Hematopoietic multipotent progenitor cell treated with erythropoietin and hydrocortisone succinate and interleukin-3 and kit ligand, for 8 days (in vitro differentiated cells): ENCODE results near the gene TMPRSS11F.
"Not testable (repeated sequence)": the region's sequence is repeated elsewhere in the genome, so short reads cannot be mapped to it uniquely, and the experiment has no call there.

Experiments
- DNase-seq: peaks from one replicate; pipeline ENCODE4 v3.0.0-alpha.2; 2015

Gene TMPRSS11F

DNA sequence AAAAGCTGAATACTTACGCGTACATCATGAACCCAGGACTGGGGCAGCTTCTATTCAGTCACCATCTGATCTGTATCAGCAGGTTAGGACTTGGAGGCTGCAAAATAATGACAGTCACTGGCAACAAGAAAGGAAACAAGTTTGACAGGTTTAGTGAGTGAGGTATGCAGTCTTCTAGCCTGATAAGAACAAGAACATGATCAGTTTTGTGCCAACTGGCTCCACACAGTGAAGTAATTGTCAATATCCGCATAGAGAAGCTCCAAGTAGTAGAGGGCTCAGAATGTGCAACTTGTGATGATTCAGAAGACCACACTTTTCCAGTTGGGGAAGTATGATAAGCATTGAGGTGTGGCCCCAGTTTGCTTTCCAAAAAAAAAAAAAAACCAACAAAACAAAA is at the start of gene TMPRSS11F:
TSS of gene TMPRSS11F (minus strand) at position 77 of the 400 bp plus-strand sequence. CDS start at position 28, 49 bp downstream.
- peak; percentile 86 for DNase-seq

DNA sequence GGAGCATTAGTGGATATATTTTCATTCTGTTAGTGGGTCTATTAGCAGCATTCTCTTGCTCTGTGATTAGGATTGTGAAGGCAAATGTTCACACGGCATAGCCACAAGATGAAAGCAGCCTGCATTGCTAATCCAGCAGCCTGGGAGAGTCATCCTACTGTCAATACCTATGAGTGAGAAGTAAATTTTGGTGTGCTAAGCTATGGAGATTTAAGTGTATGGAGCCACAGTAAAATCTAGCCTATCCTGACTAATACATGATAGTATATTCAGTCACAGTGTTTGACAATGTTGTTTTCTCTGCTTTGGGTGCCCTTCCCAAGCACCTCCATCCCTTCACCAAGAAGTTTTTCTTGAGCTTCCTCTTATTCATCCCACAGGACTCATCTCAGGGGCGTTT is 47.2 kb upstream of the TMPRSS11F start:
- no peak for DNase-seq

DNA sequence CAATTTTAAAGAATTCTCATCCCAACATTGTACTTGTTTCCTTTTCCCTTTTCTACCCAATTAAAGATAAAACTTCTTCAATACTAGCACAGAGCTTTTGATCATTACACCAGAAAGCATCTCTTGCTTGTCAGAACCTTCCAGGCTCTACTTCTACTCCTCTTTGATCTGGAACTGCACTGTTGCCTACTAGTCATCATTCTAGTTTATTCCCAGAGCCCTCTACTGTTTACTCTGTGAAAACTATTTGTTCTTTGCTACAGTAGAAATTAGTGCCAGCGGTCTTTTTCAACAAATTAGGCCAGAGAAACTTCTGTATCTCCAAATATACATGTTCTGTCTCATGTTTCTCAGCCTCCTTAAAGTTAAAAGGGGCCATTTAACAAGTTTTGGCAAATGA is 46.8 kb upstream of the TMPRSS11F start:
- no peak for DNase-seq

DNA sequence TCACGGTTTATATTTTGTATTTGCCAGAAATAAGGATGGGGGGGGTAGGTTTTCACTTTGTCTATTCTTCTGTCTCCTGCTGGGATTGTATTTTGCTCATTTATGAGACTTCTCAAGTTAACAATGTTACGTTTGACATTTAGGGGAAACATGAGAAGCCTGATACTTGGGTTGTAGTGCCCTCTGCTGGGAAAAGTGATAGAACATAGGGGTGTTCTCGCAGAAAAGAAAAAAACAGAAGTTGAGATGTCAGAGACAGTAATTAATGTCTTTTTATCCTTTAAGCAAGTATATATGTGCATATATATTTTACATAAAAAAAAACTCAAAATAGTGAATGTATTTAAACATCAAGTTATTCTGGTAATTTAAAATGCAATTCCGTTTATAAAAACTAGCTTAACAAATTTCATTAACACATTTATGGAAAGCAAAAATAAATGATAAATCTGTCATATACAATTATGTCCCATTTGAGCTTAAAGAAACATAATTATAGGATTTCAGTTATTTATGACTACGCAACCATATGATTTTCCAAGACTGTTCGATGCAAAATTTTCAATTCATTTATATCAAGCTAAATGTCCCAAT is 46.0 kb upstream of the TMPRSS11F start:
- peak; percentile 75 for DNase-seq

DNA sequence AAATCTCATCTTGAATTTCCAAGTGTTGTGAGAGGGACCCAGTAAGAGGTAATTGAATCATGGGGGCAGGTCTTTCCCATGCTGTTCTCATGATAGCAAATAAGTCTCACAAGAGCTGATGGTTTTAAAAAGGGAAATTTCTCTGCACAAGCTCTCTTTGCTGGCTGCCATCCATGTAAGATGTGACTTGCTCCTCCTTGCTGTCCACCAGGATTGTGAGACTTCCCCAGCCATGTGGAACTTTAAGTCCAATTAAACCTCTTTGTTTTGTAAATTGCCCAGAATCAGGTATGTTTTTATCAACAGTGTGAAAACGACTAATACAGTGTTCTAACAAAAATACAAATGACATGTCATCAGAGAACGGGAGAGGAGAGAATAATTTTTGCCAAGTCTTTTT is 44.7 kb upstream of the TMPRSS11F start:
- not testable (repeated sequence) for DNase-seq

DNA sequence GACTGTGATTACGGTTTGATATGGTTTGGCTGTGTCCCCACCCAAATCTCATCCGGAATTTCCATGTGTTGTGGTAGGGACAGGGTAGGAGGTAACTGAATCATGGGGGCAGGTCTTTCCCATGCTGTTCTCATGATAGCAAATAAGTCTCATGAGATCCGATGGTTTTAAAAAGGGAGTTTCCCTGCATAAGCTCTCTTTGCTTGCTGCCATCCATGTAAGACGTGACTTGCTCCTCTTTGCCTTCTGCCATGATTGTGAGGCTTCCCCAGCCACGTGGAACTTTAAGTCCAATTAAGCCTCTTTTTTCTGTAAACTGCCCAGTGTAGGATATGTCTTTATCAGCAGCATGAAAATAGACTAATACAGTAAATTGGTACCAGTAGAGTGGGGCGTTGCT is 42.5 kb upstream of the TMPRSS11F start:
- not testable (repeated sequence) for DNase-seq

DNA sequence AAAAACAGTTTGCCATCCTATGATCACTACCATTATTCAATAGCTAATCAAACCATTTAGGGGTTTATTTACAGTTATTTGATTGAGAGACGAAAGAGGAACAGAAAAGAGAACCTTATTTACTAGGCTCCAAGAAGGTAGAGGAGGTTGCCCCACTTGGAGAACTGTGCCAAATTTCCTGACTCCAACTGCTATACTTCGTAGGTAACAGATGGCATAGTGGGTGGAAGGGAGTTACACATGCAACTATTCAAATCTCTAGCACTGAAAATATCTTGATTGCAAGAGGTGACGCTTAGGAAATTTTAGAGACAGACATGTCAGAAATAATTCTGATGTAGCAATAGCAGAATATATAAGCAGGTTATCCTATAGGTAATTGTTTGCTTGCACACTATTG is 38.0 kb upstream of the TMPRSS11F start:
- DNase-seq = no peak

DNA sequence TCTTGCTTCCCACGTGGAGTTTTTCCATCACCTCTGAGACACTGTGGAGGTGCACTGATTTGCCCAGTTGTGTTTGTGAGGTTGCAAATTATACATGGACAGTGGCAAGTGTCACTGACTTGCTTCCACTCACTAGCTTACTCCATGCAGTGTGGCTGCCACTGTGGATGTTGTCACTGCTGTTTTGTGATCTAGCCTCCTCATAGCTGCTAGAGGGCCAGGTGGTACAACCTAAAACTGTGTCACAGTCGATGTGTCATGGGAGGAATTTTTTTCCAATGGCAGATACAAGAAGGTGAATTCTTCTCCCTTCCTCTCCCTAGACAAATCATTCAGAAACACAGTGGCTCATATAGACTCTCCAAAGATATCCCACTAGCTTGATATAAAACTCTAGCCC is 37.5 kb upstream of the TMPRSS11F start:
- no peak for DNase-seq

DNA sequence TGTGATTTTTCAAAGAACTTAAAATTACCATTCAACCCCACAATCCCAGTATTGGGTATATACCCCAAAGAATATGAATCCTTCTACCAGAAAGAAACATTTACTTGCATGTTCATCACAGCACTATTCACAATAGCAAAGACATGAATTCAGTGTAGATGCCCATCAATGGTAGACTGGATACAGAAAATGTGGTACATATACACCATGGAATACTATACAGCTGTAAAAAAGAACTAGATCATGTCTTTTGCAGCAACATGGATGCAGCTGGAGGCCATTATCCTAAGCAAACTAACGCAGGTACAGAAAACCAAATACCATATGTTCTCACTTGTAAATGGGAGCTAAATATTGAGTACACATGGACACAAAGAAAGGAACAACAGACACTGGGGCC is 34.1 kb upstream of the TMPRSS11F start:
- no peak for DNase-seq

DNA sequence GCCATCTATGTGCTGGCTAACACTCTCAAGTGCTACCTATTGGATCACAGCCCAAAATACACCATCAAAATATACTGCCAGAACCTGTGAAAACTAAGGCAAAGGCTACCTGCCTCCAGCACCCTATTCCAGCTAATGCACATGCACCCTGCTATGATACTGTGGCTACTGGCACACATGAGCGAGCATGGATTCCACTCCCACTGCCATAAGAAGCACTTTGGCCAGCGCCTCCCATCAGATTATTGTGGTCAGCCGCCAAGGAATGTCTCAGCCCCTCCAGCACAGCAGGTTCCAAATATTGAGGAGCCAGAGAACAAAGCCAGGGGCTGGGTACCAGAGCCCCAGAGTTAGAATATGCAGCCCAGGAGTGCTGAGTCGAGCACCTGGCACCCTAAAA is 32.5 kb upstream of the TMPRSS11F start:
- no peak for DNase-seq

DNA sequence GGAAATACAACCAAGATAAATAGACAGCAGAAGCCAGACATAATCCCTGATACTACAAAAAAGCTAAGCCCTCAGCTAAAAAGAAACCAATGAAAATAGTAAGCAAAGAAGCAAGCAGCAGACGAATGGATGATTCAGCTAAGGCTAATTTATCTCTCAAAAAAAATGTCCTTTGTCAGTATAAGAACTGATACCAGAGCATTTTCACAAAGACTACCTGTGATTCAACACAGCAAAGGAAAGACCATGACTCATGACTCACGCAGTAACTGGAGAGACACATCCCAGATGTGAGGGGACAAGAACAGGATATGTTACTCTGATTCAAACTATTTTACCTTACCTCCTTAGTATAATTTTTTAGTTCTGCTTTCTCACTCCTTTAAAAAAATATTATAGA is 22.7 kb upstream of the TMPRSS11F start:
- no peak for DNase-seq

DNA sequence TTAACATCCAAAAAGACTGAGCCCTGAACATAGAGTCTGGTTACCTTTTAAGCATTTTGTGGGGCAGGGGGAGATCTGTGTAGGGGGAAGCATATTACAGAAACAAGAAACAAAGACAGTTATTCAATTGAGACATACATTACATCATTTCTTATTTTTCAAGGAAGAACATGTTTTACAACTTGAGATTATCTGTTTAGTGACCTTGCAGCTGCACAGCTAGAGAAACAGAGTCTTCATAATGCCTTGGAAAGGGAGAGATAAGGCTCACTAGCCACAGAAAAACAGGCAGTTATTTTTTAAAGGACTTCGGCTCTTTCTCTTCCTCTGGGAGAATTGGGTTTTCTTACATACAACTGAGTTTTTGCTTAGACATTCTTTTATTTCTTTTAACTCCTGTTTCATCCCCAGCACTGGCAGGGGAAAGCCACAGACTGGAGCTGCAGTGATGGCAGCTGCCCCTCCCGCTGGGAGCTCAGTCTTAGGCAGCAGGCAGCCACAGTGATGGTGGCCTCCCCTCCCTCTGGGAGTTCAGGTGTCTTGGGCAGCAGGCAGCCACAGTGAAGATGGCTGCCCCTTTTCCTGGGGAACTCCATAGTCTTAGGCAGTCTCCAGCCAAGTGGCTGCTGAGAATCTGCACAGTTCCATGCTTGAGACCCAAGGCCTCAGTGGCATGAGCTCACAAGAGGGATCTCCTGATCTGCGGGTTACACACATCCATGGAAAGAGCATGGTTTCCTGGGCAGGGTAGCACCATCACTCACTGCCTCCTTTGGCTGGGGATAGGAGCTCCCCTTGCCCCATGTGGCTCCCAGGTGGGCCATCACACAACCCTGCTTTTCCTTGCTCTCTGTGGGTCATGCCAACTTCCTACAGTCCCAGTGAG is 19.4 kb upstream of the TMPRSS11F start:
- peak; percentile 53 for DNase-seq

DNA sequence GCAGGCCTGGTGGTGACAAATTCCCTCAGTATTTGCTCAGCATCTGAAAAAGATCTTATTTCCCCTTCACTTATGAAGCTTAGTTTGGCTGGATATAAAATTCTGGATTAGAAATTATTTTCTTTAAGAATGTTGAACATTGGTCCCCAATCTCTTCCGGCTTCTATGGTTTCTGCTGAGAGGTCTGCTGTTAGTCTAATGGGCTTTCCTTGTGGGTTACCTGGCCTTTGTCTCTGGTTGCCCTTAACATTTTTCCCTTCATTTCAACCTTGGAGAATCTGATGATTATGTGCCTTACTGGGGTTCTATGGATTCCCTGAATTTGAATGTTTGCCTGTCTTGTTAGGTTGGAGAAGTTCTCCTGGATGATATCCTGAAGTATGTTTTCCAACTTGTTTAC is 17.4 kb upstream of the TMPRSS11F start:
- no peak for DNase-seq

DNA sequence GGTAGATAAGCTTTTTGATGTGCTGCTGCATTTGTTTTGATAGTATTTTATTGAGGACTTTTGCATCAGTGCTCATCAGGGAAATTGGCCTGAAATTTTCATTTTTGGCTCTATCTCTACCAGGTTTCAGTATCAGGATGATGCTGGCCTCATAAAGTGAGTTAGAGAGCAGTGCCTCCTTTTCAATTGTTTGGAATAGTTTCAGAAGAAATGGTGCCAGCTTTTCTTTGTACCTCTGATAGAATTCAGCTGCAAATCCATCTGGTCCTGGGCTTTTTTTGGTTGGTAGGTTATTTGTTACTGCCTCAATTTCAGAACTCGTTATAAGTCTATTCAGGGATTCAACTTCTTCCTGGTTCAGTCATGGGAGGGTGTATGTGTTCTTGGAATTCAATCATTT is 15.6 kb upstream of the TMPRSS11F start:
- DNase-seq = no peak

DNA sequence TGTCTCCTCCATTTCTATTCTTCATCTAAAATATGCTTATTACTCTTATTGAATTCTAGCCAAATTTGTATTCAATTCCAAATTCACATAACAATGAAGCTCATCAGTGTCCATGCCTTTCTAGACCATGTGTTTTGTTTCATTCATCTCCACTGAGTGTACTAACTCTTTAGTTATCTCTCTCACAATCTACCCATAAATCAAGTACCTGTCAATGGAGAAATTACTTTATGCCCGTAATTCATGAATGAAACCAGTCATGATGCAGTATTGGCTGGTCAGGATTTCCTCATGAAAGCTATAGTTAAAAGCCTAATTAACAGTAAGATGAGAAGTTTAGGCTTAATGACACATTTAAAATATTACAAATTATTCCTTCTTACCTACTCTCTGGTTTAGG is 12.2 kb upstream of the TMPRSS11F start:
- DNase-seq = no peak

DNA sequence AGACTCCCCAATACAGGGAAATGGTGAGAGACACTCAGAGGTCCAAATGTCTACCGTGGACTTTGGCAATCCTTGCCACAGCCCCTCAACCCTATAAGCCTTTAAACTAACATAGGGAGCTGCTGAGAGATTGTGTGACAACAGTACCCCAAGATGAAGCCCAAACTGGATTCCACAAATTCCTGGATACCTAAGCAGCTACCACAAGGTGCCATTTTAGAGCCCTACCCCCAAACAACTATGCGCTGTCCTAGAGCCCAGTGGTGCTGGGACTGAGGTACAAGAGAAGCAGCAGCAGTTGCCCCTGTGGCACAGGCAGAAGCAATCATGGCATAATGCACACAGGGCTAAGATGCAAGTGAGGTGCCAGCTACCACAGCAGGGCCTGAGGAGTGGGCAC is 2.7 kb upstream of the TMPRSS11F start:
- no peak for DNase-seq

DNA sequence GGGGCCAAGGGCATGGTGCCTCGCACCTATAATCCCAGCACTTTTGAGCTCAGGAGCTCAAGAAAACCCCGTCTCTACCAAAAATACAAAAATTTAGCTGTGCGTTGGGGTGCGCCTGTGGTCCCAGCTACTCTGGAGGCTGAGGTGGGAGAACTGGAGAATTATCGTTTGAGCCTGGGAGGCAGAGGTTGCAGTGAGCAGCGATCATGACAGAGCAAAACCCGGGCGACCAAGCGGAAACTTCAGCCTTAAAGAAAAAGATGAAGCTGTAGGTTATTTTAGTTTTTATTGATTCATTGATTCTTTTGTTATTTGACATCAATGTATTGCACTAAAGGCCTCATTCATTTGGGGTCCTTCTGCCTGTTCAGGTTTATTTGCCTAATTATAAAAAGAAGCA is 5.4 kb downstream of the TMPRSS11F start:
- DNase-seq = no peak

DNA sequence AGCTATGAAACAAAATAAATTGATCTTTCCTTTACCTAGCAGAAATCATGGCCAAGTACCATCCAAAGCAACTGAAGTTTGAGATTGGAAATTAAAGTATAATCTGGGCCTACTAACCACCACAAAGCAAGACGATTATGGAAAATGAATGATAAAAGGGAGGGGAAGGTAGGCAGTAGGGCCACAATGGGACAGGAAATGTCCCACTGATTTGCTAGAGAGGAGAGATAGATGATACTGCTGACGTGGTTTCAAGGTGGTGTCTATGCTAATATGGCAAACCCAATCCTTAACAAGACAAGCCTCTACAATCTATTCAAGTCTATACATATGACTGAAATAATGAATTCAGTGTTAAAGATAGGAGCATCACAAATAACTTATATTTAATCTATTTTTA is 6.1 kb downstream of the TMPRSS11F start:
- DNase-seq = no peak

DNA sequence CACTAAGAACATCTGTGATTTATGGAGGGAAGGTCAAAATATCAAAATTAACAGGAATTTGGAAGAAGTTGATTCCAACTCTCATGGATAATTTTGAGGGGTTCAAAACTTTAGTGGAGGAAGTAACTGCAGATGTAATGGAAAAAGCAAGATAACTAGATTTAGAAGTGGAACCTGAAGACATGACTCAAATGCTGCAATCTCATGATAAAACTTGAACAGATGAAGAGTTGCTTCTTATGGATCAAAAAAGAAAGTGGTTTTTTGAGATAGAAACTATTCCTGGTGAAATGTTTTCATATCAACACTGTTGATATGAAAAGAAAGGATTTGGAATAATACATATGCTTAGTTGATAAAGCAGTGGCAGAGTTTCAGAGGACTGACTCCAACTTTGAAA is 9.7 kb downstream of the TMPRSS11F start:
- no peak for DNase-seq

DNA sequence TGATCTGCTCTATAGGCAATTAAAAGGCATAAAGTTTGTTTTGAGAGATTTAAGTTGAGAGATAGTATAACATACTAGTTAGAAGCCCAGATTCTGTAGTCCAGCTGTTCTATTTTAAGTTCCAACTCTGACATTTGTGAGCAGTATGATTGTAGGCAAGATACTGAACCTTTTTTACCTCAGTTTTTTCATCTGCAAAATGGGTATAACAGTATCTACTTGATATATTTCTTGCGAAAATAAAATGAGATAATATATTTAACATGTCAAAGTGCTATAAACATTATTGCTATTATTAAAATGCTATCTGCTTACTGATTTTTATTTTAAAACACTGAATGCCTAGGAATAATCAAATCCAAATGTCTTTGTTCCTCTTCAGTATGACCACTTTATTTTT is 19.2 kb downstream of the TMPRSS11F start:
- no peak for DNase-seq

DNA sequence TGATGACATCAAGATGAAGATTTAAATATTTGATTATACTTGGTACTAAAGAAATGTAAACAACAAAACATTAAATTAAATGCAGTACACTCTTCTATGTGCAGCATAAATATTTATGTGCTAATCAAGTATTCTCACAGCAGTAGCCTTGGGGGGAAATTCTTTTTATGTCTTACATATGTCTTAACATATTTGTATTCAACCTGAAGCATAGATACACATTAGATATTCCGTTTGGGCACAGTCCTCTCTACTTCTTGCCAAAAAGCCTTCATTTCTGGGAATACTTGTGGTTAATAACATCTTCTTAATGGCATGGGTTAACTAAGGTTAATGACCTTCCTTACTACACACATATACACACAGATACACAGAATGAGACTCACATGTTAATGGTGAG is 19.8 kb downstream of the TMPRSS11F start:
- no peak for DNase-seq

DNA sequence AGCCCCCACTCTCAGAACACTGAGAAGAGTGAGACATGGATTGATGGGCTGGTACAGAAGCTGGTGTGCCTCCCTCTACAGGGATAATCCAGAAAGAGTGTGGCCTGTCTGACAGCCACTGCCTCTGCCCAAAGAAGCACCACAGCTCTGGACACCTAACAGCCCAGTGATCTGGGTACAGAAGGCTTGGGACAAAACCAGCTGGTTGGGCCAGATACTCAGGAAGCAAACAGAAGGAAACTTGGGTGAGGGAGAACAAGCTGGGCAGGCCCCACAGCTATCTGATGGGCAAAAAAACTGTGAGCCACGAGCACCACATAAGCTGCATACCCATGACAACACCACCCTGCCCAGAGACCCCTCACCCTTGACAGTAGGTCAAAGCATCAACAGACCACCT is 46.9 kb downstream of the TMPRSS11F start:
- no peak for DNase-seq

DNA sequence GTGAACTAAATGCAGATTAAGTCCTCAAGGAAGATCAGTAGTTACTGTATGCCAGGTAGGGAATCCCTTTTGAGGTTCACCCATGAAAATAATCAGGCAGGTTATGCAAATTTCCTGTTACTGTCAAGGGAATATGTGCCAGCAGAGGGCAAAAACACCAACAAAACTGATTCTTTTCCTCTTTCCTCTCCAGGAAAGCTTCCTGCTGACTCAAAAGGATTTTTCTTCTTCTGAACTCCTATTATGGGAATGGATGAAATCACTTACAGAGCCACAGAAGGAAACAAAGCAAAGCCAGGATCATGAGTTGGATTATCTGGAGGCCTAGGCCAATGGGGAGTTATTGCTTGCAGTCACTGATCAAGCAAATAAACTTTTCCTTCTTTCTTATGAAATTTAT is 49.7 kb downstream of the TMPRSS11F start:
- no peak for DNase-seq

DNA sequence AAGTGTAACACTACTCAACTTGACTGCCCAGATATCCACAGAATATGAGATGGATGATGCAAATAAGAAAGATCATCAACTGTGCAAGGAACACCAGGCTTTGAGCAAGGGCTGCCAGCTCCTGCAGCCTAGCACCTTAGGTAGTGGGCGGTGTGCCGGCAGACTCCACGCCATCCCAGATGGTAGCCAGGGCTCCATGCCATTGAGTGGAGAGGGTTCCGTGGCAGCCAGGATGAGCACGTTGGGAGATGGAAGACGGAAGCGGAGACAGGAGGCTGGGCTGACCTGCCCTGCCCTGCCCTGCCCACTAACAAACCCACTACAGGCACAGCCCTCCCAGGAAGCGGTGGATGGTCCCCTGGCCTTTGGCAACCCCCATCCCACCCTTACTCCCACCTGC is 51.9 kb downstream of the TMPRSS11F start:
- DNase-seq = no peak

DNA sequence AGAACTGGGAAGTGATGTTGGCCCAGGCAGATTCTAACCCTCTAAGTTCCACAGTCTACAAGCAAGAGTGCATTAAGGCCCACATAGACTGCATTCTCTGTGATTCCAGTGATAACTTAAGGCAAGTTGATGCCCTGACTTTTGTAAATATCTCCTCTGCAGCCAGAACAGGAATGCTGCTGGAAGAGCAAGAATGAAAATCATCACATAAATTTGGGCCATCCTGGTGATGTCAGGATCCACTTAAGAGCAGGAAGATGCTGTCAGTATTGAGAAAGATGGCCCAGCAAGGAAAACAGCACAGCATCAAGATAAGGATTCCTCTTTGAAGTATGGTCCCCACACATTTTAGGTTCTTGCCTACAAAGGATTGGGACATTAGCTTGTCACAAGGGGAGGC is 52.4 kb downstream of the TMPRSS11F start:
- no peak for DNase-seq
